Esophagus muscularis mucosa (tissue), 4 donors: ENCODE results near the gene SLC38A10. TPM values are rescaled to one million over a fixed set of nuclear protein-coding genes. Genes with fewer than 3 reads are reported as not detected.

ENCODE experiments used
- DNase-seq: peaks from one replicate; pipeline ENCODE4 v3.0.0-alpha.2; 2017; ENCODE audit errors: extremely low spot score
- H3K27ac ChIP-seq, 4 donors: fragments of 200-600 bp; sonication (generic); replicated peaks in 1 of 4; 1 replicate in 3 of 4; 2 replicates in 1 of 4; pipeline ENCODE4 v1.5.1; 2016 to 2019; ENCODE audit warnings: mild to moderate bottlenecking in 1 of 4
- H3K27me3 ChIP-seq, 4 donors: fragments of 200-600 bp; sonication (generic); one replicate each; pipeline versions ENCODE4 v1.5.1 to v1.6.0; 2016 to 2019
- H3K36me3 ChIP-seq, 4 donors: fragments of 200-600 bp; sonication (generic); one replicate each; pipeline ENCODE4 v1.5.1; 2016 to 2019
- H3K4me1 ChIP-seq, 4 donors: fragments of 200-600 bp; sonication (generic); one replicate each; pipeline ENCODE4 v1.5.1; 2016 to 2019
- H3K4me3 ChIP-seq, 4 donors: fragments of 200-600 bp; sonication (generic); 1 replicate in 2 of 4; 2 replicates in 2 of 4; pipeline ENCODE4 v1.5.1; 2016 to 2019; ENCODE audit warnings: mild to moderate bottlenecking in 4 of 4, moderate library complexity in 1 of 4
- H3K9me3 ChIP-seq, 4 donors: fragments of 200-600 bp; sonication (generic); 1 replicate in 3 of 4; 2 replicates in 1 of 4; pipeline ENCODE4 v1.5.1; 2016 to 2019
- EP300 ChIP-seq: sonication (generic); formaldehyde crosslinking; IDR thresholded peaks from one replicate; pipeline ENCODE4 v1.6.1; 2017; ENCODE audit warnings: antibody characterized with exemption
- POLR2A ChIP-seq: fragments of 450-650 bp; IDR thresholded peaks from one replicate; pipeline ENCODE4 v1.6.1; 2017; ENCODE audit warnings: antibody characterized with exemption, moderate library complexity, mild to moderate bottlenecking, low read depth
- POLR2AphosphoS5 ChIP-seq, 2 donors: sonication (generic); formaldehyde crosslinking; IDR thresholded peaks; one replicate each; pipeline ENCODE4 v1.6.1; 2017; ENCODE audit warnings: antibody characterized with exemption in 2 of 2
- WGBS: methylation state at CpG from one replicate; pipeline ENCODE4 v1.1.5; 2018; 5-methylcytosine and 5-hydroxymethylcytosine counted together
- intact Hi-C: fragments of 100-400 bp; cut with DNase I; formaldehyde crosslinking; loops from one replicate; pipeline ENCODE4 v1.15.1; 2023
- total RNA-seq, 4 donors: library from RNA; depleted of rRNA; stranded (reverse); fragments of >200 nt; gene quantifications; one replicate each; pipeline versions ENCODE4 v1.1.0 to v1.2.1, GENCODE V29; 2016
- TF ChIP-seq, protein P1 (sequence below), 3 experiments: fragments of 200-600 bp in 2 of 3; fragments of 450-650 bp in 1 of 3; sonication (generic) in 2 of 3; IDR thresholded peaks; one replicate each; pipeline ENCODE4 v1.5.1; 2017 to 2019; ENCODE audit warnings: antibody characterized with exemption in 3 of 3, mild to moderate bottlenecking in 2 of 3, moderate library complexity in 1 of 3

SLC38A10 gene
- total RNA-seq, 4 donors from 2014 or later = 78.0 to 103 (median 93.4) TPM

DNA sequence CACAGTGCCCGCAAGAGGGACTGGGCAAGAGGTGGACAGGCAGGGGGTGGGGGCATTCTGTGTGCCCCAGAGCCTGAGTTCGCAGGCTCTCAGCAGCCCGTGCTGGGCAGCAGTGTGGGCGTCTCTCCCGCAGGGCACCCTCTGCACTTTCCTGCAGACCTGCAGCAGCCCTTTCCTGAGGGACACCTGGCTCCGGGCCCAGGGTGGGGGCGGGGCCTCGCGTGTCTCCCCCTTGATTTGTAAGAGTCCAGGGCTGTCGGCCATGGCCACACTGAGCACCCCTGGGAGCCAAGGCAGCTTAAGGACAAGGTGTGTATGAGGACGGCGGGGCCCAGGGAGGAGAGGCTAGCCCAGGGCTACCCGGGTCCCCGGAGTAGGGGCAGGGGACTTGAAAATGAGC lies 33.4 kb upstream of the SLC38A10 start:
- 85% methylated on average over 4 of the region's 14 CpGs for WGBS
- no peak overlapping the region for H3K4me3 ChIP-seq
- peaks cover 28 to 56% (median 49%) of the 10 kb centered on the region in 4 donors for H3K4me1 ChIP-seq
- intact Hi-C loops = no loop called here
- H3K27me3 ChIP-seq = peaks cover 0 to 3% (median 0%) of the 10 kb centered on the region in 4 donors
- H3K27ac ChIP-seq = peak overlapping the region; percentile 64 to 86 (median 80)
- TF ChIP-seq POLR2A = no peak
- TF ChIP-seq EP300 = no peak
- TF ChIP-seq, protein P1, sequence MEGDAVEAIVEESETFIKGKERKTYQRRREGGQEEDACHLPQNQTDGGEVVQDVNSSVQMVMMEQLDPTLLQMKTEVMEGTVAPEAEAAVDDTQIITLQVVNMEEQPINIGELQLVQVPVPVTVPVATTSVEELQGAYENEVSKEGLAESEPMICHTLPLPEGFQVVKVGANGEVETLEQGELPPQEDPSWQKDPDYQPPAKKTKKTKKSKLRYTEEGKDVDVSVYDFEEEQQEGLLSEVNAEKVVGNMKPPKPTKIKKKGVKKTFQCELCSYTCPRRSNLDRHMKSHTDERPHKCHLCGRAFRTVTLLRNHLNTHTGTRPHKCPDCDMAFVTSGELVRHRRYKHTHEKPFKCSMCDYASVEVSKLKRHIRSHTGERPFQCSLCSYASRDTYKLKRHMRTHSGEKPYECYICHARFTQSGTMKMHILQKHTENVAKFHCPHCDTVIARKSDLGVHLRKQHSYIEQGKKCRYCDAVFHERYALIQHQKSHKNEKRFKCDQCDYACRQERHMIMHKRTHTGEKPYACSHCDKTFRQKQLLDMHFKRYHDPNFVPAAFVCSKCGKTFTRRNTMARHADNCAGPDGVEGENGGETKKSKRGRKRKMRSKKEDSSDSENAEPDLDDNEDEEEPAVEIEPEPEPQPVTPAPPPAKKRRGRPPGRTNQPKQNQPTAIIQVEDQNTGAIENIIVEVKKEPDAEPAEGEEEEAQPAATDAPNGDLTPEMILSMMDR (IDR thresholded peaks at IDR 0.05) = no peak
- TF ChIP-seq POLR2AphosphoS5 (IDR thresholded peaks at IDR 0.05) = no peak
- H3K36me3 ChIP-seq = no peaks in the 10 kb centered on the region
- DNase-seq = no peak
- no peaks in the 10 kb centered on the region for H3K9me3 ChIP-seq

DNA sequence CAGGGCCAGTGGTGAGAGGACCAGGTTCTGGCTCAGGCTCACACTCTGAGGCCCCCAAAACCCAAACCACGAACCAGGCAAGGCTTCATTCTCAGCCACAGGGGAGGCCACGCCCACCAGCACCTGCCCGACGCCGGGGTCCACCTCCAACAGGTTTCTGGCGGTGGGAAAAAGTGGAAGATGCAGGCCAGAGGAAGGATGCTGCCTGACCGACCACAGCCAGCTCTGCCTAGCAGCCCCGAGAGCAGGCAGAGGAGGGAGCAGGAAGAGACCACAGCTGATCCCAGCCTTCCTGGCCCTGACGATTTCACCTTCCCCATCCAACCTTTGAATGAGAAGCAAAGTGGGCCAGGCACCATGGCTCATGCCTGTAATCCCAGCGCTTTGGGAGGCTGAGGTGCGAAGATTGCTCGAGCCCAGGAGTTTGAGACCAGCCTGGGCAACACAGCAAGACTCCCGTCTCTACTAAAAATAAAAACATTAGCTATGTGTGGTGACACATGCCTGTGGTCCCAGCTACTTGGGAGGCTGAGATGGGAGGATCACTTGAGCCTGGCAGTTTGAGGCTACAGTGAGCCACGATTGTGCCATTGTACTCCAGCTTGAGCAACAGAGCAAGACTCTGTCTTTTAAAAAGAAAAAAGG lies 30.7 kb upstream of the SLC38A10 start:
- Histone ChIP-seq H3K36me3 (no peaks in the 10 kb centered on the region), H3K27ac (peak overlapping the region in 1 of 4 donors; percentile 19), H3K4me1 (peaks cover 28 to 55% (median 51%) of the 10 kb centered on the region in 4 donors), H3K9me3 (no peaks in the 10 kb centered on the region), H3K4me3 (no peak overlapping the region), H3K27me3 (no peaks in the 10 kb centered on the region)
- 83% methylated on average over 7 of the region's 14 CpGs for WGBS
- DNase-seq = no peak
- TF ChIP-seq POLR2A = no peak
- TF ChIP-seq, protein P1 (IDR thresholded peaks at IDR 0.05) = no peak
- no peak for TF ChIP-seq POLR2AphosphoS5 (IDR thresholded peaks at IDR 0.05)
- TF ChIP-seq EP300 = no peak
- intact Hi-C loops = no loop called here

DNA sequence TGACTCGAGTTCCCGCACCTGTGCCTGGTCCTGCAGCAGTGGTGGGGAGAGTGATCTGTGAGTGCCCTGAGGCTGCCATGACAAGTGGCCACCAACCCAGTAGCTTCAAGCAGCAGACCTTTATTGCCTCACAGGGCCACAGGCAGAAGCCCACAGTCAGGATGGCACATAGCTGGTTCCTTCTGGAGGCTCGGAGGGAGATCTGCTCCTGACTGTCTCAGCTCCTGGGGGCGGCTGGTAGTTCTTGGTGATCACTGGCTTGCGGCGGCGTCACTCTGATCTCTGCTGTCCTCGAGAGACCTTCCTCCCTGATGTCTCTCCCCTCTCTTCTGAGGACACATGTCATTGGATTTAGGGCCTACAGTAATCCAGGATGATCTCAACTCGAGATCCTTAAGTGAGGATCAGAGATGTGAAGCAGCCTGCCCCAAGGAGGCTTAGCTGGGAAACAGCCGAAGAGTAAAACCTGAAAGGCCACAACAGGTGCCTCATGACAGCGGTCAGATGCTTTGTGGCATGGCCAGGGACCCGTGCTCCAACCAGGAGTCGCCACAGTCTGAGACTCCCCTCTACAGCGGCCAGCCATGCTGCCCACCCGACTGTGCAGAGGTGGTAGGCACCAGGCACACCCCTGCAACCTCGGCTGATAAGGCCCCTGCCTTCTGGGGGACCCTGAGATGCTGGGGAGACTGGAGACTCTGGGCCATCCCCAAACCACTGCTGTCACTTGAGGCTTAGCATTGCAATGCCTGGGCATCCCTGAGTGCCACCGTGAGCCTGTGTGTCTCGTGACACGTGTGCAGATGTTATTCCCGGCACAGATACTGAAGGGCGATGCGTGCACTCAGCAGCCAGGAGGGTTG lies 30.0 kb upstream of the SLC38A10 start:
- WGBS = 89% methylated on average over 22 of the region's 22 CpGs
- Histone ChIP-seq H3K9me3 (no peaks in the 10 kb centered on the region), H3K4me3 (no peak overlapping the region), H3K36me3 (no peaks in the 10 kb centered on the region), H3K27me3 (no peaks in the 10 kb centered on the region), H3K27ac (no peak overlapping the region), H3K4me1 (peaks cover 23 to 48% (median 45%) of the 10 kb centered on the region in 4 donors)
- intact Hi-C loops = no loop called here
- no peak for DNase-seq
- TF ChIP-seq POLR2A (no peak), POLR2AphosphoS5 (IDR thresholded peaks at IDR 0.05) (no peak), EP300 (no peak)
- TF ChIP-seq, protein P1 (IDR thresholded peaks at IDR 0.05) = no peak

DNA sequence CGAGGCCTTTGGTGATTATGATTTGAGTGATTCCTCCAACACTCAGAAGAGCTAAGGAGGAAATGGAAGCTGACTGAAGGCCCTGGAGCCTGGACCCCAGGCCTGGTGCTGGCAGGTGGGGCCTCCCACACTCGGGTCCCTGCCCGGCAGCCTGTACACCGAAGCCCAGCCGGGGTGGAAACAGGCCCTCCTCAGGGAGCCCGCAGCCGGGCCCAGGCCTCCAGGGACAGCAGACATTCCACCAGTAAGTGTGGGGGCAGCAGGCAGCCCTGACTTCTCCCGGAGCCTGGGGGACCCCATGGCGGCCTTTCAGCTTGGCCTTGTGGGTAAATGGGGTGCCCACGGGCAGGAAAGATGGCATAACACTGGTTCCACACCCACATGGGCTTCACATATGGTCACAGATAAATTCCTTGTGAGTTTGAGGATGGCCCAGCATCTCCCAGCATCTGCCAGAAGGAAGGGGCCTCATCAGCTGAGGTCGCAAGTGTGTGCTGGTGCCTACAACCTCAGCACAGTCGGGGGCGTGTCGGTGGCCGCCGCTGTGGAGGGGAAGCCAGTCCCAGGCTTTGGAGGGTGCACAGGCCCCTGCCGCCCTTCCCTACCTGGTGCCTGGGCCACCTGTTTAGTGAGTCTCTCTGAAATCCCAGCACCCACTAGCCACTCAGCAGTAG lies 29.2 kb upstream of the SLC38A10 start:
- no peak for DNase-seq
- WGBS = 98% methylated on average over 7 of the region's 17 CpGs
- Histone ChIP-seq H3K27ac (no peak overlapping the region), H3K4me1 (peaks cover 15 to 40% (median 37%) of the 10 kb centered on the region in 4 donors), H3K4me3 (no peak overlapping the region), H3K9me3 (no peaks in the 10 kb centered on the region), H3K36me3 (no peaks in the 10 kb centered on the region), H3K27me3 (no peaks in the 10 kb centered on the region)
- intact Hi-C loops = no loop called here
- TF ChIP-seq POLR2AphosphoS5 (IDR thresholded peaks at IDR 0.05) = no peak
- TF ChIP-seq, protein P1 (IDR thresholded peaks at IDR 0.05) = no peak
- TF ChIP-seq POLR2A = no peak
- no peak for TF ChIP-seq EP300
